A673 (cell line): ENCODE results near the gene DAPK3.

ENCODE experiments used
- CTCF ChIP-seq: fragments of 300-800, 200-600 bp; sonication (generic); conservative IDR thresholded peaks from 2 replicates; pipeline ENCODE4 v1.5.1; 2017; ENCODE audit warnings: low read depth, mild to moderate bottlenecking, antibody characterized with exemption, low read length, moderate library complexity, mixed read lengths
- EZH2 ChIP-seq: fragments of 200-600 bp; sonication (generic); IDR thresholded peaks from 2 replicates; pipeline ENCODE4 v1.6.1; 2017; ENCODE audit warnings: borderline replicate concordance, low read depth, mild to moderate bottlenecking, mixed read lengths, antibody characterized with exemption, low read length; ENCODE audit not compliant: poor library complexity, severe bottlenecking

- no peak for TF ChIP-seq CTCF
- no peak for TF ChIP-seq EZH2
These were observed 4.2 kb upstream of the DAPK3 start for GRCh38 chr19:3975144-3975543.
